NCI-H1694 (cell line): ENCODE data around the gene BTBD19.
"Not testable (repeated sequence)": the region's sequence is repeated elsewhere in the genome, so short reads cannot be mapped to it uniquely, and the experiment has no call there.

ENCODE experiments used
- DNase-seq: peaks from one replicate; lab custom pipeline; 2025; lab: John Stamatoyannopoulos, UW

Gene BTBD19

GRCh38 chr1:44788120-44788860 is 20.0 kb upstream of the BTBD19 start, which contains the start of gene BEST4:
TSS of gene BEST4 (minus strand) at chr1:44788170. CDS start at chr1:44787705, 465 bp downstream.
- no peak for DNase-seq

GRCh38 chr1:44790968-44791801 is 17.1 kb upstream of the BTBD19 start:
- DNase-seq, result no peak

- no peak for DNase-seq
Measured at GRCh38 chr1:44792736-44793502, 15.4 kb upstream of the BTBD19 start.

- not testable (repeated sequence) for DNase-seq
Measured at GRCh38 chr1:44797886-44798285, 10.4 kb upstream of the BTBD19 start.

GRCh38 chr1:44798481-44799365 is 9.6 kb upstream of the BTBD19 start:
- no peak for DNase-seq

- peak; percentile 96 for DNase-seq
Measured at GRCh38 chr1:44799770-44800584, 8.3 kb upstream of the BTBD19 start, which contains the start of gene PLK3. TSS of gene PLK3 (plus strand) at chr1:44800377. CDS start at chr1:44800464, 87 bp downstream.

- peak; percentile 65 for DNase-seq
Measured at GRCh38 chr1:44801491-44802305, 6.6 kb upstream of the BTBD19 start.

GRCh38 chr1:44802306-44803061 is 5.8 kb upstream of the BTBD19 start:
- peak; percentile 65 for DNase-seq

GRCh38 chr1:44803062-44803311 is 5.3 kb upstream of the BTBD19 start:
- no peak for DNase-seq

GRCh38 chr1:44803312-44804095 is 4.8 kb upstream of the BTBD19 start:
- DNase-seq, result no peak

- no peak for DNase-seq
Measured at GRCh38 chr1:44805311-44806024, 2.9 kb upstream of the BTBD19 start.

- DNase-seq, result no peak
Measured at GRCh38 chr1:44806025-44806703, 2.2 kb upstream of the BTBD19 start.

GRCh38 chr1:44806704-44807363 is 1.5 kb upstream of the BTBD19 start, which contains the start of gene DYNLT4:
TSS of gene DYNLT4 (minus strand) at chr1:44807351. CDS start at chr1:44806668, 683 bp downstream.
- DNase-seq, result no peak

- no peak for DNase-seq
Measured at GRCh38 chr1:44807364-44808062, 810 bp upstream of the BTBD19 start.
